ENCODE measurements around the gene C9orf43. TPM values are rescaled to one million over a fixed set of nuclear protein-coding genes. Genes with fewer than 3 reads are reported as not detected.

The C9orf43 gene
- total RNA-seq, 1 experiment from 2014 or later = 0.33 TPM

DNA sequence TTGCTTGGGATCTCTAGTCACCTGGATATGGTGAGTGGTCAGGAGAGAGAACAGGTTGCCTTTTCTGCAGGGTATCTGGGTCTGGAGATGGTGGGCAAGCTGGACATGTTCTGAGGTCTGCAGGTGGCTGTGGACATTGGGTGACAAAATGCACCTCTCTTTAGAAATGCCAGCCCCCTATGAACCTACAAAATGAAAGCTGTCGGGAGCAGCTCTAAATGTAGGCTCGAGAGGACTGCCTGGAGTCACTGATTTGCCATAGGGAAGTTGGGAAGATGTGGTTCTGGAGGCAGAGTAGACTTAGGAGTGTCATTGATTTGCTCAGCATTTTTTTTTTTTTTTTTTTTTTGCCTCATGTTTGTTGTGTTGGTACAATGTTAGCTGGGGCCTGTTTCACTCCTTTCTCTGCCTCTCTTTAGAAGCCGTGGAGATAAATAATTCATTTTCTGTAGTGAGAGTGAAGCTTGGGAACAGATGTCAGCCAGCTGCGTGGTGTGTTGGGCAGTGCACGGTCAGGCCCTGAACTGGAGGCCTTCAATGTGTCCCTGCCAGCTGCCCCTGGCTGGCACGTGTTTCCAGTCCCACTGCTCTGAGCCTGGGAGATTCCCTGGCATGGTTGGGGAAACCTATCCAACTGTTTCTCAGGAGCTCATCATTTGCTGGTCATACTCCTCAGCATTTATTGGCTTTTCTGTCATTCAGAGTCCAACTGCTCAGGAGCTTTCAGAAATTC lies 58.3 kb downstream of the C9orf43 start:
- peak; percentile 47 for DNase-seq
- H3K9me3 ChIP-seq = no peaks in the 10 kb centered on the region
- H3K36me3 ChIP-seq = no peaks in the 10 kb centered on the region
- H3K4me3 ChIP-seq = no peak overlapping the region
- H3K27me3 ChIP-seq = no peaks in the 10 kb centered on the region

DNA sequence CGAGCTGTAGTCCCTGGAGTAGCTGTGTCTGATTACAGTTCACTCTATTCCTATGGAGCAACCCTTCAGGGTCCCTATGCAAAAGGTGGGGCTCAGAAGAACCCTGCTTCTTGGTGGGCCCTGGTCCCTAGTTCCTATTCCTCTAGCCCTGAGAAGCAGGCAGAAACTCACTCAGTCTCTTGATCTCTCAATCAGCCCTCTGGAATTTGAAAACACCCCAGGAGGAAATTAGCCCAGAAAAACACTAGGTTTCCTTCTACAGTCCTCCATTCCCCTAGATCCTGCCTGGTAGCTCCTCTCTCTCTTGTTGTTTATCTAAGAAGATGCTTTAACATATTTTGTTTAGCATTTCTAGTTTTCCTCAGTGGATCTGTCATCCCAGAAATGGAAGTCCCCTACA lies 60.6 kb downstream of the C9orf43 start:
- Histone ChIP-seq H3K36me3 (no peaks in the 10 kb centered on the region), H3K4me3 (no peak overlapping the region), H3K27me3 (no peaks in the 10 kb centered on the region), H3K9me3 (no peaks in the 10 kb centered on the region)
- DNase-seq = no peak

DNA sequence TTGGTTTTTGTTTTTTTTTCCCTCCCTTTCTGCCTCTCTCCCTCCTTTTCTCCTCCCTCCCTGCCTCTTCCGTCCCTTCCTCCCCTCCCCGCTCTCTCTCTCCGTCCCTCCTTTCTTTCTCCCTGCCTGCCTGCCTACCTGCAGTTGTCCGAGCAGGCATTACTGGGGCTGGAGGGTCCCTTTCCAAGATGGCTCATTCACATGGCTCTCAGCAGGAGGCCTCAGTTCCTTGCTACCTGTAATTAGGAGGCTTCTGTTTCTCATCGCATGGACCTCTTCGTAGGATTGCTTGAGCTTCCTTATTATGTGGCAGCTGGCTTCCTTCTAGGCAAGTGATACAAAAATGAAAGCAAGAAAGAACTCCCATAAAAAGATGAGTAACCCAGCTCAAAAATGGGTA lies 61.0 kb downstream of the C9orf43 start:
- Histone ChIP-seq H3K27me3 (no peaks in the 10 kb centered on the region), H3K9me3 (no peaks in the 10 kb centered on the region), H3K36me3 (no peaks in the 10 kb centered on the region), H3K4me3 (no peak overlapping the region)
- DNase-seq = no peak

DNA sequence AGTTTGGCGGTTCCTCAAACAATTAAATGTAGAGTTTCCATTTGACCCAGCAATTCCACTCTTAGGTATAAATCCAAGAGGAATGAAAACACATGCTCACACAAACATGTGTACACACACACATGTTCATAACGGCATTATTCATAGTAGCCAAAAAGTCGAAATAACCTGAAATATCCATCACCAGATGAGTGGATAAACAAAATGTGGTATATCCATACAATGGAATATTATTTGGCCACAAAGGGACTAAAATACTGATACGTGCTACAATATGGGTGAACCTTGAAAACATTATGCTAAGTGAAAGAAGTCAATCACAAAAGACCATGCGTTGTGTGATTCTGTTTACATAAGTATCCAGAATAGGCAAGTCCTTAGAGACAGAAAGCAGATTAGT lies 61.7 kb downstream of the C9orf43 start:
- Histone ChIP-seq H3K4me3 (no peak overlapping the region), H3K9me3 (no peaks in the 10 kb centered on the region), H3K36me3 (no peaks in the 10 kb centered on the region), H3K27me3 (no peaks in the 10 kb centered on the region)
- DNase-seq = no peak

DNA sequence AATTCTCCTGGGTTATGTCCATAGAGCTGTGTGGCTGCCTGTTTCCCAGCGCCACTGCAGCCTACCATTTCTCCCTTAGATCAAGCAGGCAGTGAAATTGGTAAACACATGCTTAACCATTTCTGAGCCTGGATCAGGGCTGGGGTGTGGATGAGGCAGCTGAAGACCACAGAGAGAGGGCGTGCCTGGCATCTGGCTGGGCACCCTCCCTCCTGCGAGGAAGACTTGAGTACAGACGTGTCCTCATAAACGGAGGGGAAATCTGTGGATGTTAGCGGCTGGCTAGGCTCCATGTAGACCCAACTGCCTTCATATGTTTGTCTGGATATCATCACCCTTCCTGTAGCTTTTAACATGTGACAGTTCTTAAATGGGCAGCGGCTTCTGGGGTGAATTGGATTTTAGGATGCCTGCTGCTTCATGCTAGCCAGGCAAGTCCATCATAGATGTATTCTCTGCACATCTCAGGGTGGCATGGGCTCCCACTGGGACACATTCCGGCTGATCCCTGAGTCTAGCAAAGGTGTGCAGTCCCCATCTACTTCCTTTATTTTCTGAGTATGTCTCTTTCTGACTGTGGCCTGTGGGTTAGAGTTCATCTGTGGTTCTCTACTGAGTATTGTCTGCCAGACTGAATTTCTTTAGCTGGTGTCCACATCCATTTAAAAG lies 63.9 kb downstream of the C9orf43 start:
- Histone ChIP-seq H3K4me3 (no peak overlapping the region), H3K27me3 (no peaks in the 10 kb centered on the region), H3K9me3 (no peaks in the 10 kb centered on the region), H3K36me3 (no peaks in the 10 kb centered on the region)
- DNase-seq = no peak

DNA sequence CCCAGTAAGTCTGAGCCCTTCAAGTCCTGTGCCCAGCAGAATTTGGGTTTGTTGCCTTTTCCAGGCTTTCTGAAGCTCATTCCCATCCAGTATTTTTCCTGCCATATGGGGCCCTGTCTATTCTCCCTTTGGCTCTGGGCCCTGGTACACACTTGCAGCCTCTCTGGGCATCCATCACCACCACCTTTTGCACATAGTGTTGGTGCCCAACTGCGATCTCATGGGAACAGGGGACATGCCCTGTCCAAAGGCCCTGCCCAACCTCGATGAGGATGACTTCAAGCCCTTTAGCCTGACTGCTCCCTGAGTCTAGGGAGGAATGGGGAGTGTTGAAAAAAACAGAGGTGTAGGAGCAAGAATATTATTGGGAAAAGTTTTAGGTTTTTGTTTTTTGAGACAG lies 64.5 kb downstream of the C9orf43 start:
- DNase-seq = no peak
- H3K4me3 ChIP-seq = no peak overlapping the region
- H3K36me3 ChIP-seq = no peaks in the 10 kb centered on the region
- no peaks in the 10 kb centered on the region for H3K27me3 ChIP-seq
- no peaks in the 10 kb centered on the region for H3K9me3 ChIP-seq

DNA sequence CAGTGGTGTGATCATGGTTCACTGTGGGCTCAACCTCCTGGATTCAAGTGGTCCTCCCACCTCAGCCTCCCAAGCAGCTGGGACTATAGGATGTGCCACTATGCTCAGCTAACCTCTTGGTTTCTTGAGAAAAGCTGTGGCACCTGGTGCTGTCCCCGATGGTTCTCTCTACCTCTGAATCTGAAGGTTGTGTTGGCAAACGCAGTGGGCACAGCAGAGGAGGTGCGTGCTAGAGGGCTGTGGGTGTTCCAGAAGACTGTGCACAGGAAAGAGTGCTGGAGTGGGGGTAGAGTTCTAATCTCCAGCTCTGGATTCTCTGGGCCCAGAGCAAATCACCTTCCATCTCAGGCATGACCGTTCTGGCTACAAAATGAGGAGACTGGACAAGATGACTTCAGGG lies 65.4 kb downstream of the C9orf43 start:
- Histone ChIP-seq H3K4me3 (no peak overlapping the region), H3K27me3 (no peaks in the 10 kb centered on the region), H3K9me3 (no peaks in the 10 kb centered on the region), H3K36me3 (no peaks in the 10 kb centered on the region)
- no peak for DNase-seq

DNA sequence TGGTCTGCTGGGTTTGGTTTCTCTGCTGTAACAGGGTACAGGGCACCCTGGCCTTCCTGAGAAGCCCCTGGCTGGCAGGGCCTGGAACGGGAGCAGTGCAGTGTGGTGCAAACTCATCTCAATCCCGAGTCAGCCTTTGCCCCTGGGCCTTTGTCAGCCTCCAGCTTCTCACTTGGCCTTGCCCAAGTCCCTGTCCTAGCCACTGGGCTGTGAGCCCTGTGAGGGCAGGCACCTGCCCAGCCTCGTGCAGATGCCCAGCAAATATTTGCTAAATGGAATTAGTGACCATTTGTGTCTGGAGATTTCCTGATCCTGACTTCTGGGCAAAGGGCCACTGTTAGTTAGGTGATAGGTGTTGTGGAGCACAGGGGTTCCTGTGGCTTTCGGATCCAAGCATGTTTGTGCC lies 66.0 kb downstream of the C9orf43 start:
- Histone ChIP-seq H3K27me3 (no peaks in the 10 kb centered on the region), H3K36me3 (no peaks in the 10 kb centered on the region), H3K4me3 (no peak overlapping the region), H3K9me3 (no peaks in the 10 kb centered on the region)
- no peak for DNase-seq

DNA sequence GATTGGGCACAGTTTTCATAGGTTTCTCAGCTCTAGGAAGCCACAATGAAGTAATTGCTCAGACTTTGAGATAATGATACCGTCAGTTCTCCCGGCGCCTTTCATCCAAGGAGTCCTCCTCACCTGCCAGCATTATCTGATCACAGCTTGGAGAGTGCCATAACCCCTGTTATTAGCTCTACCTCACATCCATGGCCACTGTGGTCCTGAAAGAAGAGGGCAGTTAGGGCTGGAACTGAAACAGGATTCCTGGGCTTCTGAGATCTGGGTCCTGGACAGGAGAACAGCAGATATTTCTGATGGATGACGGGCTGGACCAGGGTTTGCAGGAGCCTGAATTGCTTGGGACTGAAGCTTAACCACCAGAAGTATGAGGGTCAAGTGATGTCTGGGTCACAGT lies 66.5 kb downstream of the C9orf43 start:
- no peak overlapping the region for H3K4me3 ChIP-seq
- H3K27me3 ChIP-seq = no peaks in the 10 kb centered on the region
- no peak for DNase-seq
- no peaks in the 10 kb centered on the region for H3K36me3 ChIP-seq
- no peaks in the 10 kb centered on the region for H3K9me3 ChIP-seq

DNA sequence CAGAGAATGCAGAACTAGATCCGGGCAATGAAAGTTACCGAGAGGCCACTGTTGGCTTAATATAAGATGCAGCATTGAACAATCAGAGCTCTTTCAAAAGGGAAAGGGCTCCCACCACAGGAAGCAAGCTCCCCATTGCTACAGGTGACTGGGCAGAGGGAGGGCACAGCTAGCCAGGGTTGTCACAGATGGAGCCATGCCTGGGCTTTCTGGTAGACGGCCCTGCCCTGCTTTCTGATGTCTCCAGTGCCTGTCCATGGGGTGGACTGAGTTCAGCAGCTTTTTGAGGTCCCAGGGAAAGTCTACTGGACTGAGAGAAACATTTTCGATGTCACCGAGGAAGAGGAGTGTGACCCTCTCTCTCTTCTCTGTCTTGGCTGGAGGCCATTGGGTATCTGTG lies 67.1 kb downstream of the C9orf43 start:
- DNase-seq = no peak
- Histone ChIP-seq H3K27me3 (no peaks in the 10 kb centered on the region), H3K4me3 (no peak overlapping the region), H3K9me3 (no peaks in the 10 kb centered on the region), H3K36me3 (no peaks in the 10 kb centered on the region)

DNA sequence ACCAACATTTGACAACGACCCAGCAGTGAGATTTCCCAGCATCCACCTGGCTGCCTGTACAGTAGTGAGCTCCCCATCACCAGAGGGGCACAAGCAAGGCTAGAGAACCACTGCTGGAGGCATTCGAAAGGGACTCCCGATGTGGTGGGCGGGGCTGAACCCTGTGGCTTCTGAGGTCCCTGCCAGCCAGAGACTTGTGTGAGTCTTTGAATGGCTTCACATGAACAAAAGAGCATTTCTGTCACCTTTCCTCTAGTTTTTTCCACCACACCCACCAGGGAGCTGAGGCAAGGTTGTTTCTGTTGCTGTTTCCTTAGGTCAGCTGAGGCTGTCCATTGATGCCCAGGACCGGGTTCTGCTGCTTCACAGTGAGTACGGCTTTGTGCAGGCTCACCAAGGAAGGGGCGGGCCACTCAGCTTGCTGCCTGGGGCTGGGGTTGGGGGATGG lies 68.7 kb downstream of the C9orf43 start:
- Histone ChIP-seq H3K9me3 (no peaks in the 10 kb centered on the region), H3K27me3 (no peaks in the 10 kb centered on the region), H3K36me3 (no peaks in the 10 kb centered on the region), H3K4me3 (no peak overlapping the region)
- DNase-seq = no peak

Other genes starting within 250 kb of the C9orf43 start
- 7.9 and 14.2 TPM in 2 replicates for gene FKBP15, start 189.5 kb upstream of the C9orf43 start, total RNA-seq (2014; rRNA removed; shearing (Covaris generic); ENCODE audit: low replicate concordance)
- gene SLC31A1, start 189.2 kb upstream of the C9orf43 start, total RNA-seq (2014; rRNA removed; shearing (Covaris generic); ENCODE audit: low replicate concordance) = 13.9 and 14.7 TPM in 2 replicates
- 38.9 and 67.6 TPM in 2 replicates for gene CDC26, start 135.2 kb upstream of the C9orf43 start, total RNA-seq (2014; rRNA removed; shearing (Covaris generic); ENCODE audit: low replicate concordance)
- gene PRPF4, start 135.1 kb upstream of the C9orf43 start, total RNA-seq (2014; rRNA removed; shearing (Covaris generic); ENCODE audit: low replicate concordance) = 42.0 and 58.9 TPM in 2 replicates
- gene RNF183, start 107.4 kb upstream of the C9orf43 start, total RNA-seq (2014; rRNA removed; shearing (Covaris generic); ENCODE audit: low replicate concordance) = not detected in 2 replicates
- gene WDR31, start 70.5 kb upstream of the C9orf43 start, total RNA-seq (2014; rRNA removed; shearing (Covaris generic); ENCODE audit: low replicate concordance) = 1.6 and 2.5 TPM in 2 replicates
- not detected in 2 replicates for gene BSPRY, start 61.2 kb upstream of the C9orf43 start, total RNA-seq (2014; rRNA removed; shearing (Covaris generic); ENCODE audit: low replicate concordance)
- gene HDHD3, start 33.8 kb upstream of the C9orf43 start, total RNA-seq (2014; rRNA removed; shearing (Covaris generic); ENCODE audit: low replicate concordance) = 7.6 and 11.5 TPM in 2 replicates
- gene ALAD, start 9.5 kb upstream of the C9orf43 start, total RNA-seq (2014; rRNA removed; shearing (Covaris generic); ENCODE audit: low replicate concordance) = 14.8 and 17.0 TPM in 2 replicates
- gene POLE3, start 72 bp upstream of the C9orf43 start, total RNA-seq (2014; rRNA removed; shearing (Covaris generic); ENCODE audit: low replicate concordance) = 81.1 and 97.9 TPM in 2 replicates
- 96.9 and 148 TPM in 2 replicates for gene RGS3, start 53.0 kb downstream of the C9orf43 start, total RNA-seq (2014; rRNA removed; shearing (Covaris generic); ENCODE audit: low replicate concordance)

All from MG63 (cell line).